ENCODE data around the gene SLC66A2. TPM values are rescaled to one million over a fixed set of nuclear protein-coding genes. Genes with fewer than 3 reads are reported as not detected.
"Not testable (repeated sequence)": the region's sequence is repeated elsewhere in the genome, so short reads cannot be mapped to it uniquely, and the experiment has no call there.

SLC66A2 gene
- total RNA-seq, 2 donors from 2014 or later, result 30.4 to 50.8 TPM

GRCh38 chr18:79962311-79962710 lies 10.9 kb upstream of the SLC66A2 start:
- no peak for DNase-seq
- Histone ChIP-seq H3K27ac (no peak overlapping the region), H3K9me3 (no peaks in the 10 kb centered on the region), H3K27me3 (no peaks in the 10 kb centered on the region), H3K4me1 (peaks cover 19% of the 10 kb centered on the region), H3K4me3 (no peak overlapping the region), H3K36me3 (replicated peaks in 1 of 2; ENCODE audit: insufficient read depth in 1 of 2, low read depth in 2 of 2) (no peaks in the 10 kb centered on the region)
- intact Hi-C loops (cut with DNase I), result no loop called here
- no peak for ATAC-seq
- no peak for TF ChIP-seq POLR2A (IDR thresholded peaks at IDR 0.05)
- no peak for TF ChIP-seq CTCF (IDR thresholded peaks at IDR 0.05)
- 62 to 71% methylated on average over 10 of the region's 10 CpGs for WGBS, 2 donors

GRCh38 chr18:79961527-79962291 lies 10.3 kb upstream of the SLC66A2 start:
- no peaks in the 10 kb centered on the region for H3K27me3 ChIP-seq
- ATAC-seq (no peak), DNase-seq (no peak)
- peaks cover 19% of the 10 kb centered on the region for H3K4me1 ChIP-seq
- WGBS, 2 donors, result 76 to 78% methylated on average over 22 to 27 of the region's 29 CpGs
- H3K36me3 ChIP-seq (replicated peaks in 1 of 2; ENCODE audit: insufficient read depth in 1 of 2, low read depth in 2 of 2), result no peaks in the 10 kb centered on the region
- TF ChIP-seq POLR2A (IDR thresholded peaks at IDR 0.05) (no peak), CTCF (IDR thresholded peaks at IDR 0.05) (no peak)
- intact Hi-C loops (cut with DNase I), result no loop called here
- no peak overlapping the region for H3K4me3 ChIP-seq
- H3K27ac ChIP-seq, result no peak overlapping the region
- H3K9me3 ChIP-seq, result no peaks in the 10 kb centered on the region

- no peaks in the 10 kb centered on the region for H3K9me3 ChIP-seq
- 78 to 80% methylated on average over 16 of the region's 16 CpGs for WGBS, 2 donors
- intact Hi-C loops (cut with DNase I), result no loop called here
- no peak for DNase-seq
- no peaks in the 10 kb centered on the region for H3K36me3 ChIP-seq (replicated peaks in 1 of 2; ENCODE audit: insufficient read depth in 1 of 2, low read depth in 2 of 2)
- TF ChIP-seq CTCF (IDR thresholded peaks at IDR 0.05) (no peak), POLR2A (IDR thresholded peaks at IDR 0.05) (no peak)
- no peak overlapping the region for H3K4me3 ChIP-seq
- peaks cover 14% of the 10 kb centered on the region for H3K4me1 ChIP-seq
- no peak overlapping the region for H3K27ac ChIP-seq
- H3K27me3 ChIP-seq, result no peaks in the 10 kb centered on the region
- no peak for ATAC-seq
These were observed 9.6 kb upstream of the SLC66A2 start for GRCh38 chr18:79960921-79961526.

GRCh38 chr18:79960161-79960801 lies 8.8 kb upstream of the SLC66A2 start:
- H3K9me3 ChIP-seq; DNase-seq; intact Hi-C loops (cut with DNase I); H3K4me3 ChIP-seq; H3K27me3 ChIP-seq; H3K4me1 ChIP-seq; ATAC-seq; H3K27ac ChIP-seq; H3K36me3 ChIP-seq (replicated peaks in 1 of 2; ENCODE audit: insufficient read depth in 1 of 2, low read depth in 2 of 2): not testable (repeated sequence)
- WGBS, 2 donors, result 44 to 50% methylated on average over 12 of the region's 12 CpGs

- 89 to 94% methylated on average over 2 of the region's 2 CpGs for WGBS, 2 donors
These were observed 7.5 kb upstream of the SLC66A2 start for GRCh38 chr18:79958981-79959380.

More at GRCh38 chr18:79958981-79959380, 7.5 kb upstream of the SLC66A2 start:
- H3K27me3 ChIP-seq, result no peaks in the 10 kb centered on the region
- intact Hi-C loops (cut with DNase I), result no loop called here
- no peaks in the 10 kb centered on the region for H3K36me3 ChIP-seq (replicated peaks in 1 of 2; ENCODE audit: insufficient read depth in 1 of 2, low read depth in 2 of 2)
- no peak for TF ChIP-seq POLR2A (IDR thresholded peaks at IDR 0.05)
- TF ChIP-seq CTCF (IDR thresholded peaks at IDR 0.05), result no peak
- ATAC-seq (no peak), DNase-seq (no peak)
- H3K4me3 ChIP-seq, result no peak overlapping the region
- H3K27ac ChIP-seq, result no peak overlapping the region
- no peaks in the 10 kb centered on the region for H3K9me3 ChIP-seq
- H3K4me1 ChIP-seq, result peaks cover 3% of the 10 kb centered on the region
